GM04503 (cell line): Measurements from ENCODE around the gene YY1.
"Not testable (repeated sequence)": the region's sequence is repeated elsewhere in the genome, so short reads cannot be mapped to it uniquely, and the experiment has no call there.

ENCODE experiments used
- DNase-seq: peaks from one replicate; pipeline ENCODE4 v3.0.0-alpha.2; 2012; ENCODE audit warnings: low read depth

YY1 gene

GRCh38 chr14:100243020-100243419, 4.1 kb downstream of the YY1 start:
- no peak for DNase-seq

- DNase-seq: no peak
Observed at GRCh38 chr14:100246809-100247428, 8.0 kb downstream of the YY1 start.

- DNase-seq: no peak
Observed at GRCh38 chr14:100250732-100251465, 12.0 kb downstream of the YY1 start.

- DNase-seq: no peak
Observed at GRCh38 chr14:100252684-100253083, 13.7 kb downstream of the YY1 start.

GRCh38 chr14:100256339-100256895, 17.5 kb downstream of the YY1 start:
- DNase-seq: no peak

GRCh38 chr14:100261621-100262020, 22.7 kb downstream of the YY1 start:
- DNase-seq: no peak

- DNase-seq: no peak
Observed at GRCh38 chr14:100262545-100262944, 23.6 kb downstream of the YY1 start.

- peak; percentile 56 for DNase-seq
Observed at GRCh38 chr14:100263141-100263540, 24.2 kb downstream of the YY1 start.

- DNase-seq: no peak
Observed at GRCh38 chr14:100267990-100268389, 29.0 kb downstream of the YY1 start.

- no peak for DNase-seq
Observed at GRCh38 chr14:100268591-100269207, 29.8 kb downstream of the YY1 start.

GRCh38 chr14:100271247-100271939, 32.4 kb downstream of the YY1 start:
- DNase-seq: no peak

GRCh38 chr14:100274250-100274649, 35.3 kb downstream of the YY1 start:
- no peak for DNase-seq

- DNase-seq: no peak
Observed at GRCh38 chr14:100275214-100275613, 36.3 kb downstream of the YY1 start.

- DNase-seq: peak; percentile 22
Observed at GRCh38 chr14:100278702-100279101, 39.8 kb downstream of the YY1 start.

GRCh38 chr14:100279133-100279532, 40.2 kb downstream of the YY1 start:
- DNase-seq: no peak

- no peak for DNase-seq
Observed at GRCh38 chr14:100279563-100279962, 40.6 kb downstream of the YY1 start.

GRCh38 chr14:100281286-100282082, 42.5 kb downstream of the YY1 start:
- DNase-seq: no peak

GRCh38 chr14:100282083-100282350, 43.1 kb downstream of the YY1 start:
- DNase-seq: no peak

GRCh38 chr14:100282766-100283419, 43.9 kb downstream of the YY1 start:
- no peak for DNase-seq

GRCh38 chr14:100283436-100283835, 44.5 kb downstream of the YY1 start:
- DNase-seq: not testable (repeated sequence)
